ENCODE data around the gene IFNGR2.
"Not testable (repeated sequence)": the region's sequence is repeated elsewhere in the genome, so short reads cannot be mapped to it uniquely, and the experiment has no call there.

Gene IFNGR2

DNA sequence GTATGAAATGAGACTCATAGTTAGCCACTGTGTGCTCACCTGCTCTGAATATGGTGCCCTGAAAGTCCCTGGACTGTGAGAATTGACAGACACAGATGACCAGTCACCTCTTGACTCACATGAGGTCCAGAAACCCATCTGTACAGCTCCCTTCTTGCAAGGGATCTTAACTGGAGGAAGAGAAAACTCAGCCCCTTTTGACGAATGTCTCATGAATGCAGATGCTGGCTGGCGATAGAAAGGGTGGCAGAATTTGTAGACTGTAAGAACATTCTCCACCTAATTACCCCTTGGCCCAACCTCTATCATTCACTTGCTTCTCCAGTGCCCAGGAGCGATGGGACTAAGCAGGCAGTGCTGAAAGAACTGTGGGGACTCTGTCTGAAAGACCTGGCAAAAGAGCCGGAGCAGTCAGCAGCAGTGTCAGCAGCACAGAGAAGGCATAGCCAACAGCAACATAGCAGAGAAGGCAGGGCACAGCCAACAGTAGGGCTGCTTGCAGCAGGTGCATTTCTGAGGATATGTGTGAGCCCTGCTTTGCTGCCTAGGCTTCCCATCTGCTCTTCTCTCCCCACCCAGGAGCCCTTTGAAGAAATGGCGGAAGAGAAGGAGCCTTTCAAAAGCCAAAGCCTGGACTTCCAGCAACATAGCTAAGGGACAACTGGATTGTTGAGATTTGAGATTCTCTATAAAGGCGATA lies 25.8 kb upstream of the IFNGR2 start:
- DNase-seq: no peak

DNA sequence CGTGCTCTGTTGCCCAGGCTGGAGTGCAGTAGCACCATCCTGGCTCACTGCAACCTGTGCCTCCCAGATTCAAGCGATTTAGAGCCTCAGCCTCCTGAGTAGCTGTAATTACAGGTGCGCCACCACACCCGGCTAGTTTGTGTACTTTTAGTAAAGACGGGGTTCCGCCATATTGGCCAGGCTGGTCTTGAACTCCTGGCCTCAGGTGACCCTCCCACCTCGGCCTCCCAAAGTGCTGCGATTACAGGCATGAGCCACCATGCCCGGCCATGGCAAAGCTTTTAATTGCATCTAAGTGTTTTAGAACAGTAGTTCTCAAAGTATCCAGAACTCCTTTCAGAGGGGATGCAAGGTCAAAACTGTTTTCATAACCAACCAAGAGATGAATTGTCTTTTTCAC lies 25.1 kb upstream of the IFNGR2 start:
- no peak for DNase-seq

DNA sequence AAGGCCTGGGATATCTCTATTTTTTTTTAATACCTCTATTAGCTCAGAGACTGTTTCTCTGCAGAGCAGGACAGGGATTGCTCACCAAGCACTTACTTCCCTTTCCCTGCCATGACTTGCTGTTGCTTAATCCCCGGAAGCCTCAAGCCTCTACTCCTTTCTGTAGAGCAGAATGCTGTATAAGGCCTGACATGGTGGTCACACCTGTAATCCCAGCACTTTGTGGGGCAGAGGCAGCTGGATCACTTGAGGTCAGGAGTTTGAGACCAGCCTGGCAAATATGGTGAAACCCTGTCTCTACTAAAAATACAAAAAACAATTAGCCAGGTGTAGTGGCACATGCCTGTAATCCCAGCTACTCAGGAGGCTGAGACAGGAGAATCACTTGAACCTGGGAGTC lies 23.3 kb upstream of the IFNGR2 start:
- not testable (repeated sequence) for DNase-seq

DNA sequence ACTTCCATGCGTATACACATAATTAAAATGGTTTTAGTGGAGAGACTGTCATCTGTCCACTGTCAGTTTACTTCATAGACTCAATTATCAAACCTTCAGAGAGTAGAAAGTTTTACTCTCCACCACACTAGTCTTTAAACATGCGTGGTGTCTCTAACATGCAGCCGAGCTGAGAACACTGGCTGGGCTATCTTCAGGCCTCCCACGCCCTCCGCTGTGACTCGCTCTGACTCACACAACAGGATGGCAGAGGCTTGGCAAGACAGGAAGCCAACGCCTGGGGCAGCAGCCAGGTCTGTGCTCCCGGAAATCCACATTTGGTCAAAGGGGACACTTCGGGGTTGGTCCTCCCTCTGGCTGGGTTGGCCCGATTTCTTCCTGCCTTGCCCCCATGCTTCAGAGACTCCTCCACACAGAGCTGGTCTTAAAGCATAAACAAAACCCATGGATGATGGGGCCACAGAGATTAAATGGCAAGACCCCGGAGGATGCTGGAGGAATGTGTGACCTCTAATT lies 22.7 kb upstream of the IFNGR2 start:
- no peak for DNase-seq

DNA sequence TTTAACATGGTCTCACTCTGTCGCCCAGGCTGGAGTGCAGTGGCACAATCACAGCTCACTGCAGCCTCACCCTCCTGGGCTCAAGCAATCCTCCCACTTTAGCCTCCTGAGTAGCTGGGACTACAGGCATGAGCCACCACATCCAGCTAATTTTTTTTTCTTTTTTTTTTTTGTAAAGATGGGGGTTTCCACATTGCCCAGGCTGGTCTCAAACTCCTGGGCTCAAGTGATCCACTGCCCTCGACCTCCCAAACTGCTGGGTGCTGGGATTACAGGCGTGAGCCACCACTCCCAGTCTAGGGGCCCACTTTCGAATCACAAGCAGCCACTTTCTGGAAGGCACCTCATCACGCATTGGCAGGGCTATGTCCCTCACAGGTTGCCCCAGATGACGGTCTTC lies 21.8 kb upstream of the IFNGR2 start:
- DNase-seq: not testable (repeated sequence)

DNA sequence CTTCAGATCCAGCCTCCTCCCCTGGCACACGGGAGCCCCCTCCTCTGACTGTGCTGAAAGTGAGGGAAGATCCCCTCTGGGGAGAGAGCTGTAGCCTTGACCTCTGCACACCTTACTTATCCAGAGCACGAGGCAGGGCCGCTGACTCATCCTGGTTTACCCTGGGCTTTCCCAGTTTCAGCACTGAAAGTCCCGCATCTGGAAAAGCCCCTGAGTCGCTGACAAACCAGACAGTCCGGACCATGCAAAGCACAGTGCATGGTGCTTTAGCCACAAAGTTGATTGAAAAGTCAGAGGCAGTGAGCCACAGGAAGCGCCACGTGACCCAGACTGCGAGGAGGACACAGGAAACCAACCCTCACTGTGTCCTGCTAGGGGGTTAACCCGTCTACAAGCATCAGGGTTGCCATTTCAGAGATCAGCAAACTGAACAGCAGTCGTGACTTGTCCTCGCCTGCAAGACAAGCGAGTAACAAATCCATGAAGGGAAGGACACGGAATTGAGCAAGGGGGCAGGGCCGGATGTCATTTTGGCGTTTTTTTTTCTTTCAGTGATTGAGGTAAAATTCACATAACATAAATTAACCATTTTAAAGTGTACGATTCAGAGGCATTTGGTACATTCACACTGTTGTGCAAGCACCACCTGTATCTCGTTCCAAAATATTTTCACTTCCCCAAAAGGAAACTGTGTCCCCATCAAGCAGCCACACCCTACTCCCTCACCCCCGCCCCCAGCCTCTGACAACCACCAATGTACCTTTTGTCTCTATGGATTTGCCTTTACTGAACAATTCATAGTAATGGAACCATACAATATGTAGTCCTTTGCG lies 19.9 kb upstream of the IFNGR2 start:
- no peak for DNase-seq

DNA sequence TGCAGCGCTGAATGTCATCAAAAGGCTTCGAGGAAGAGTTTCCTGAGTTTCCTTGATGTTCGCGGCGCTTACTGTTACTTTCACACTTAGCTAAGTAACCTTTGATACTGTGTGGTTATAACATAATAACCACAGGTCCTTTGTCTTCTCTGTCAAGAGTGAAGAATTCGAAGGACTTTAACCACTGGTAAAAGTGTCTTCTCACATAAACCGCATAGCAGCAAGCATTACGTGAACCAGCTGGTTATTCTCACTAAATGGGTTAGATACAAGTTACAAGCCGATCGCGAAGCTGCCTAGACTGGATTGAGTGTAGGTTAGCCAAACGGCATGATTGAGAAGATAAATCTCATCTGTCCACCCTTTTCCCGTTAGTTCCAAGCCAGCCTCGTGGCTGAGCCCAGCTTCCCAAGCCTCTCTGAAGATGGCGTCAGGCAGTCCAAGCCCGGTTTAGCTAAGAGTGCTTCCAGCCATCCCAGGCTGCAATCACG lies 18.3 kb upstream of the IFNGR2 start:
- DNase-seq: no peak

DNA sequence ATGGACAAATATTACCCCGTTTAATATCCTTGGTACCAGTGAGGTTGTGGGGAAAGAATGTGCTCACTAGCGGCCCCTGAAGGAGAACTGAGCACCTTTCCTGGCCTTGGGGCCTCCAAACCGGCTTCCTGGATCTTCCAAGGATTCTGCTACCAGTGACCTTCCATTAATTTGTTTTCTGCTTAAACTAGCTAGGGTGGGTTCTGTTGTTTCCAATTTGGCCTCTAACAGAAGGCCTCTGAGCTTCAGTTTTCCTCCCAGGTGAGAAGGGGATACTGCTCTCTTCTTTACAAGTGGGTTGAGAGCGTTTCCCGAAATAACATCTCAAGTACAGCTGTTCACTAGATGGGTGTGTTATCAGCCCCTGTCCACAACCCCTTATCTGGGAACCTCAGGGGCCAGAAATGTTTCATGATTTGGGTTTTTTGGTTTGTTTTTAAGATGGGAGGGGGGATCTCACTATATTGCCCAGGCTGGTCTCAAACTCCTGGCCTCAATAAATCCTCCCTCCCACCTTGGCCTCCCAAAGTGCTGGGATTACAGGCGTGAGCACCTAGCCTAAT lies 16.9 kb upstream of the IFNGR2 start:
- DNase-seq: no peak

DNA sequence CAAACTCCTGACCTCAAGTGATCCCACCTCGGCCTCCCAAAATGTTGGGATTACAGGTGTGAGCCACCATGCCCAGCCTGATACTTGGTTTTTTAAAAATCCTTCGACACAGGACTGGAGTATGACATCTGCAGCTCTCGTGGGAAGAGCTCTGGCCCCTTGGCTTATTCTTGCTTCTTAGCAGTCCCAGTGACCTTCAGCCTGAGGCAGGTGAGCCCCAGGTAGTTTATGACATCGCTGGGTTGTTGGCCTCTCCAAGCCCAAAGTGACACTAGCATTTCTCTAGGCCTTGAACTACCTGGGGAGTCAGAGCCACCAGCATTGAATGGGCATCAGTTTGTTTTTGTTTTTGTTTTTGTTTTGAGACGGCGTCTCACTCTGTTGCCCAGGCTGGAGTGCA lies 15.9 kb upstream of the IFNGR2 start:
- no peak for DNase-seq

DNA sequence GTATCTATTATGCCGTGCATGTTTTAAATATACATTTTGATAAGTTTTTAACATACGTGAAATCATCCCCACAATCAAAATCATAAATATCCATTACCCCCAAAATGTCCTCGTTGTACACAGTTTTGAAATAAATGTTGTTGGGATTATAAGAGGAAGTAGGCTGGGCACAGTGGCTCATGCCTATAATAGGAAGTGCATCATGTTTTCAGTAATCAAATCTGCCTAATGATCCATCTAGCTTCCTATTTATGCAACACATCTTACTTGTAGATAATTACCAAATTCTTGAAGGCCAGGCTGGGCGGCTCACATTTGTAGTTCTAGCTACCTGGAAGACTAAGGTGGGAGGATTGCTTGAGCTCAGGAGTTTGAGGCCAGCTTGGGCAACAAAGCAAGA lies 15.0 kb upstream of the IFNGR2 start:
- DNase-seq: no peak

DNA sequence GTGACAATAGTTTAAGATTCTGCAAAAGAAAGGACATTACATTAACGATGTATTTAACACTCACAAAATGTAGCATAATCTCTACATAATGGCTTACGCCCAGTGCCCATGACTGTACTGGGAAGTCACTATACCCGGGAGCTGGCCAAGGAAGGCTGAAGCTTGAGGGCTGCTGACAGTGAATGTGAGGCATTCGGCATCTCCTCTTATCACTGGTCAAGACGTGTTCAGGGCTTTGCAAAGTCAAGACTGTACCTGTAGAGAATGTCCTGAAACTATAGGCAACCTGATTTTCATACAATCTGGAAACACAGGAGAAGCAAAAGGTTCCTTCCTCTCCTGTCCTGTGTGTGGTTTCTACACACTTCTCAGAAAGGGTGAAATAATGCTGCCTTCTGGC lies 12.7 kb upstream of the IFNGR2 start:
- DNase-seq: no peak

DNA sequence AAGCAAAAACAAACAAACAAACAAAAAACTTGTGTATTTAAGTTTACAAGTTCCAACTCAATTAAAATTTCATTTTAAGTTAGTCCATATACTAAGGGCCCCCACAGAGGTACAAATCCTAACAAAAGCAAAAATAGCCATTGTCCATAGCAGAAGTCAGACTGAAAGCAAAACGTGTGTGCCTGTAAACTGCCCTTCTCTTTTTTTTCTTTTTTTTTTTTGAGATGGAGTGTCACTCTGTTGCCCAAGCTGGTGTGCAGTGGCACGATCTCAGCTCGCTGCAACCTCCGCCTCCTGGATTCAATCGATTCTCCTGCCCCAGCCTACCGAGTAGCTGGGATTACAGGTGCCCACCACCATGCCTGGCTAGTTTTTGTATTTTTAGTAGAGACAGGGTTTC lies 11.6 kb upstream of the IFNGR2 start:
- no peak for DNase-seq

DNA sequence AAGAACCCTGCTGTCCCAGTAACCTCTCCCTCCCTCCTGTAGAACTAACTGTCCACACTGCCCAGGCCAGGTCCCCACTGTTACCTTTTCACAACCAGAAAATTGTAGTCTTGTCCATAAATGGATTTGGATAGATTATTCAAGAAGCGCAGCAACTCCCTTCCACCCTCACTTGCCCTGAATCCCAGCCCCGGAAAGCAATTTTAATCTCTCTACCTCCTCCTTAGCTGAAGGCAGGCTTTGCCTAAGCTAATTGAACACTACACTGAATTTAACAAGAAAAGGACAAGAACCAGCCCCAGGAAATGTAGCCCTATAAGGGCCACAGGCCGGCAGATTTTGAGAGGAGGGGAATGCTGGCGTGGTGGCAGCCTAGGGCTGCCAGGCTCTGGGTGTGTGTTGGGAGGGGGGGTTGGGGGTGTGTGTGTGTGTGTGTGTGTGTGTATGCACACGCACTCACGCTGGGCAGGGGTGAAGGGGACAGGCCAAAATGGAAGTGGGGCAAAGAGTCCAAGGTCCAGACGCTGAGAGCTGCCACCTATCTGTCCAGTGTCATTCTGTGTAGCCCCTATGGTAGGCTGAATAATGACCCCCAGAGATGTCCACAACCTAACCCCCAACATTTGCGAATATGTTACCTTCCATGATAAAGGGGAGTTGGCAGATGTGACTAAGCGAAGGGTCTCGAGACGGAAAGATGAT lies 10.8 kb upstream of the IFNGR2 start:
- DNase-seq: no peak

DNA sequence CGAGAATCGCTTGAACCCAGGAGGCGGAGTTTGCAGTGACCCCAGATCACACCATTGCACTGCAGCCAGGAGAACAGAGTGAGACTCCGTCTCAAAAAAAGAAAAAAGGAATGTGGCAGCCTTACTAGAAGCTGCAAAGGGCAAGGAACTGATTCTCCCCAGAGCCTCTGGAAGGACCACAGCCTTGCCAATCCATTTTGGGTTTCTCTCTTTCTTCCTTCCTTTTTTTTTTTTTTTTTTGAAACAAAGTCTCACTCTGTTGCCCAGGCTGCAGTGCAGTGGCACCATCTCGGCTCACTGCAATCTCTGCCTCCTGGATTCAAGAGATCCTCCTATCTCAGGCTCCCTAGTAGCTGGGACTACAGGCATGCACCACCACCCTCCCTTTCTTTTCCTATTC lies 9.9 kb upstream of the IFNGR2 start:
- no peak for DNase-seq

DNA sequence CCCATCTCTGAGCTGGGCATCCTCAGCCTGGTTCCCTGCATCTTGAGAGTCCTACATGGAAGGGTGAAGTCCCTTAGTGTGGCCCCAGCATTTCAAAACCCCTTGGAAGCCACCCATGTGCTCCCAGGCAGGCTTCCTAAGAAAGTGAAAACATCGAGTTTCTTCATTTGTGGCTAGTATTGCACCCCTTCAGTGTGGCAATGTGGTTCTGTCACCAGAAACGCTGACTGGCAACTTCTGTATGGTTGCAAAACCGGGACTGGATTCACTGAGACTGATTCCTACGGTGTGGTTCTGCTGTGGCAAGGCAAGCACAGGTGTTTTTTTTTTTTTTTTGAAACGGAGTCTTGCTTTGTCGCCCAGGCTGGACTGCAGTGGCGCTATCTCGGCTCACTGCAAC lies 9.0 kb upstream of the IFNGR2 start:
- DNase-seq: no peak

DNA sequence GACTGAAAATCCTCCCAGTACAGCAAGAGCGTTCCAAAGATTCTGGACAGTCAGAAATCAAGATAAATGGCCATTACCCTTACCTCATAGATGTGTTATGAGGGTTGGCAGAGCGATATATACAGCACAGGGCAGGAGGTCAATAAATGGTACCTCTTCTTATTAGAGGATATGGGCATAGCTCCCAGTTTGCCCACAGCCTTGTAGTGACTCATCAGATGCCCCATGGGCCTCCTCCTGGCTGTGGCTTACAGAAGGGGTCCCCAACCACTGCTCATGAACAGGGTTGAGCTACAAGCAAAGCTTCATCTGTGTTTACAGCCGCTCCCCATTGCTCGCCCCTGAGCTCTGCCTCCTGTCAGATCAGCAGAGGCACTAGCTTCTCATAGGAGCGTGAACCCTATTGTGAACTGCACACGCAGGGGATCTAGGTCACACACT lies 7.3 kb upstream of the IFNGR2 start:
- no peak for DNase-seq

DNA sequence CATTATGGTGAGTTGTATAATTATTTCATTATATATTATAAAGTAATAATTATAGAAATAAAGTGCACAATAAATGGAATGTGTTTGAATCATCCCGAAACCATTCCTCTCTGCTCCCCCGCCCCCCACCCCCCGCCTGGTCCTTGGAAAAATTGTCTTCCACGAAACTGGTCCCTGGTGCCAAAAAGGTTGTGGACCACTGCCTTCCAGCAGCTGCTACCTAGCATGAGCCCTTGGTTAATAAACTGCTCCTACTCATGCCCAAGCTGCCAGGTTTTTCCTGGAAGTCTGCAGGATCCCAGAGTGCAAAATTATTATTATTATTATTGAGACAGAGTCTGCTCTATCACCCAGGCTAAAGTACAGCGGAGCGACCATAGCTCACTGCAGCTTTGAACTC lies 6.8 kb upstream of the IFNGR2 start:
- no peak for DNase-seq

DNA sequence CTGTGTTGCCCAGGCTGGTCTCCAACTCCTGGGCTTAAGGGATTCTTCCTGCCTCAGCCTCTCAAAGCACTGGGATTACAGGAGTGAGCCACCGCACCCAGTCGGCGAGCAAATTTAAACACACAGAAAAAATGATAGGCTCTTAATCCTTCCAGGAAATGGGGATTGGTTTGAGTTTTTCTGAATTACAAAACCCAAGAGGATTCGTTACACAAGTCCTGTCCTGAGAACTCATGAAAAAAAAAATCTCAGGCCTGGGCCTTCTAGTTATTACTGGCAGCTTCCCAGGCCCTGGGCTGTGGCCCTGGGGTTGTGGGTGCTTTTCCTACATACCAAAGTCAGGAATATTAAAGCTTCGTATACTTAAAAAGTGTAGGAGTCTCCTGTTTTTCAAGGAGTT lies 6.3 kb upstream of the IFNGR2 start:
- no peak for DNase-seq

DNA sequence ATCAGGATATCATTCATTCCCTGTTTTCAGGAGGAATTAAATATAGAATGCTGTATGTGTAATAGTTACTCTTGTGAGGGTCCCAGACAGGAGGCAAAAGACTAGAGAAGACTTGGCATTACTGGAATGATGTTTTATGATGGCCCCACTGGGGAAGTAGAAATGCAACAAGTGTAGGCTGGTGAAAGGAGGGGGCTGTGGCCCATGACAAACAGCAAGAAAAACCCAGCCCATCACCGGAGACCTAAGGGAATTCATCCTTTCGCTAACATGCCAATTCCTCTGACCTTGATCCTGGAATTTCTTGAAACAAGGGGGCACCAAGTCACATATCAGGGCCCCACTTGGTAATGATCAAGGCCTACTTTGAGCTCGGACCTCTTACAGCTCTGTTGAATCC lies 5.5 kb upstream of the IFNGR2 start:
- DNase-seq: no peak

DNA sequence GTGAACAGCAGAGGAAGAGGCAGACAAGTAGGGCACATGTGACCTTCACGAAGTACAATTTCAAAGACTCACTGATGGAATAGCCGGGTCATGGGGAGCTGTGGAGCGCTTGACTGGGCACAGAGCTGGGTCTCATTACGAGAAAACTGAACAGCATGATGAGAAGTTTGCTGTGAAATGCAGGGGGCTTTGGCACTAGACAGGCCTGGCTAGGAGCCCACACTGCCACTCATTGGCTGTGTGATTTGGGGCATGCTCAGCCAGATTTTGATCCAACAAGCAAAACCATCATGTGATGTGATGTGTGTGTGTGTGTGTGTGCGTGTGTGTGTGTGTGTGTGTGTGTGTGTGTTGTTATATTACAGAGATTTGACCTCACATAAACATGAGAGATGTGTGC lies 4.9 kb upstream of the IFNGR2 start:
- DNase-seq: no peak

DNA sequence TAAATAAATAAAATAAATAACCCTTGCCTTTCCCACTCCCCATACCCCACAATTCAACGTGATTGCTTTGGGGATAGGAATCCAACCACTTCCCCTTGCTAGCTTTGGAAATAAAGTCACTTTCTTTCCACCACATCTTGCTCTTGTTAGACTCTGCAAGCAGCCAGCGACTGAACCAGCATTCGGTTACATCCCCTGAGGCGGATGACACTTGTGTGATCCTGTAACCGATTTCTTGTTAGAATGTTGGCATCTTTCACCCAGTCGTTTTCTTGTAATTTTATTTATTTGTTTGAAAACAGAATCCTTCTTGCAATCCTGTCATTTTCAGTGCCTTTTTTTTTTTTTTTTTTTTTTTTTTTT lies 1.6 kb upstream of the IFNGR2 start:
- no peak for DNase-seq

DNA sequence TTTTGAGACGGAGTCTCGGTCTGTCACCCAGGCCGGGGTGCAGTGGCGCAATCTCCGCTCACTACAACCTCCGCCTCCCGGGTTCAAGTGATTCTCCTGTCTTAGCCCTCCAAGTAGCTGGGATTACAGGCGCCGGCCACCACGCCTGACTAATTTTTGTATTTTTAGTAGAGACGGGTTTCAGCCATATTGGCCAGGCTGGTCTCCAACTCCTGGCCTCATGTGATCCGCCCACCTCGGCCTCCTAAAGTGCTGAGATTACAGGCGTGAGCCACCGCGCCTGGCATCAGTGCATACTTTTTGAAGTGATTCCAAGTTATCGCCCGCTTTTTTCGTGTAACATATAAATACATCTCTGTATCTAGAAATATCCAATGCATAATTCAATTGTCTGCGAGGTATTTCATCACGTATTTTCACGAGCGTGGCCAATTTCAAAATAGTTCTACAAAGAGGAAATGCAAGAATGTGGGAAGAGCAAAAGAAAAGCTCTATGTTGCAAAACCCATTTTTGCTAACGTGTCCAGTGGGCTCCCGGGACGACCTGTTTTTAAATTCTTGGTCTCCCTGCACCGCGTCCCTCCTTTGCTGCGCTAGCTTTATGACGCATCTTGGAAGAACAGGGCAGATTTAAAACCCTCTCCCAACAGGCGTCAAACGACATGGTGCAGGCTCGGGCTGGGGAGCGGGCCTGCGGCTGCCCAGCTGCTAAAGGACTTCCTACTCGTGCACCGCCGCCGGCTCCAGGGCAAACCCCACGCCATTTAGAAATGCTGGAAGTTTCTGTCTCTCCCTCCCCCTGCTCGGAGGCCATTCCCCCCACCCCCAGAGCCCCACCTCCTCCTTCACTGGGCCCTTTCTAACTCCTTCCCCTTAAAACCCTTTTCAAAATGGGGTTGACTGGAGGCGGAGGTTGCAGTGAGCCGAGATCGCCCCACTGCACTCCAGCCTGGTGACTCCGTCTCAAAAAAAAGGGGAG lies 923 bp upstream of the IFNGR2 start:
- DNase-seq: no peak

All from NCI-H1048 (cell line).